ENCODE data around the gene ARHGEF28. TPM values are rescaled to one million over a fixed set of nuclear protein-coding genes. Genes with fewer than 3 reads are reported as not detected.

ARHGEF28 gene
- total RNA-seq, 3 donors from 2014 or later = 0.05 to 0.23 (median 0.14) TPM

GRCh38 chr5:73820326-73820725 lies 194.3 kb downstream of the ARHGEF28 start:
- Mint-ChIP-seq H3K9me3 (no peaks in the 10 kb centered on the region), H3K36me3 (ENCODE audit: insufficient read depth) (no peaks in the 10 kb centered on the region), H3K27me3 (ENCODE audit: low read depth) (no peaks in the 10 kb centered on the region), H3K4me1 (ENCODE audit: low read depth) (no peaks in the 10 kb centered on the region), H3K4me3 (no peak overlapping the region)
- DNase-seq (no peak), ATAC-seq (no peak)

GRCh38 chr5:73821003-73821402 lies 195.0 kb downstream of the ARHGEF28 start:
- Mint-ChIP-seq H3K4me1 (ENCODE audit: low read depth) (no peaks in the 10 kb centered on the region), H3K9me3 (no peaks in the 10 kb centered on the region), H3K4me3 (no peak overlapping the region), H3K27me3 (ENCODE audit: low read depth) (no peaks in the 10 kb centered on the region), H3K36me3 (ENCODE audit: insufficient read depth) (no peaks in the 10 kb centered on the region)
- DNase-seq (no peak), ATAC-seq (no peak)

GRCh38 chr5:73822278-73822988 lies 196.4 kb downstream of the ARHGEF28 start:
- Mint-ChIP-seq H3K36me3 (ENCODE audit: insufficient read depth) (no peaks in the 10 kb centered on the region), H3K27me3 (ENCODE audit: low read depth) (no peaks in the 10 kb centered on the region), H3K4me1 (ENCODE audit: low read depth) (no peaks in the 10 kb centered on the region), H3K4me3 (no peak overlapping the region), H3K9me3 (no peaks in the 10 kb centered on the region)
- DNase-seq (no peak), ATAC-seq (no peak)

- no peak for DNase-seq
- Mint-ChIP-seq H3K36me3 (ENCODE audit: insufficient read depth) (no peaks in the 10 kb centered on the region), H3K4me1 (ENCODE audit: low read depth) (no peaks in the 10 kb centered on the region), H3K4me3 (no peak overlapping the region), H3K9me3 (no peaks in the 10 kb centered on the region), H3K27me3 (ENCODE audit: low read depth) (no peaks in the 10 kb centered on the region)
- no peak for ATAC-seq
These were observed 197.0 kb downstream of the ARHGEF28 start for GRCh38 chr5:73822989-73823339.

- H3K36me3 Mint-ChIP-seq (ENCODE audit: insufficient read depth) = no peaks in the 10 kb centered on the region
- H3K4me1 Mint-ChIP-seq (ENCODE audit: low read depth) = no peaks in the 10 kb centered on the region
- no peak overlapping the region for H3K4me3 Mint-ChIP-seq
- no peaks in the 10 kb centered on the region for H3K27me3 Mint-ChIP-seq (ENCODE audit: low read depth)
- no peaks in the 10 kb centered on the region for H3K9me3 Mint-ChIP-seq
- no peak for ATAC-seq
- DNase-seq = no peak
These were observed 197.5 kb downstream of the ARHGEF28 start for GRCh38 chr5:73823508-73823925.

GRCh38 chr5:73825199-73825598 lies 199.2 kb downstream of the ARHGEF28 start:
- Mint-ChIP-seq H3K4me3 (no peak overlapping the region), H3K36me3 (ENCODE audit: insufficient read depth) (no peaks in the 10 kb centered on the region), H3K9me3 (no peaks in the 10 kb centered on the region), H3K27me3 (ENCODE audit: low read depth) (no peaks in the 10 kb centered on the region), H3K4me1 (ENCODE audit: low read depth) (no peaks in the 10 kb centered on the region)
- no peak for ATAC-seq
- no peak for DNase-seq

GRCh38 chr5:73825736-73826135 lies 199.7 kb downstream of the ARHGEF28 start:
- ATAC-seq (no peak), DNase-seq (no peak)
- no peaks in the 10 kb centered on the region for H3K9me3 Mint-ChIP-seq
- H3K4me1 Mint-ChIP-seq (ENCODE audit: low read depth) = no peaks in the 10 kb centered on the region
- no peak overlapping the region for H3K4me3 Mint-ChIP-seq
- H3K27me3 Mint-ChIP-seq (ENCODE audit: low read depth) = no peaks in the 10 kb centered on the region
- H3K36me3 Mint-ChIP-seq (ENCODE audit: insufficient read depth) = no peaks in the 10 kb centered on the region

GRCh38 chr5:73826301-73827105 lies 200.5 kb downstream of the ARHGEF28 start:
- H3K9me3 Mint-ChIP-seq = no peaks in the 10 kb centered on the region
- no peaks in the 10 kb centered on the region for H3K4me1 Mint-ChIP-seq (ENCODE audit: low read depth)
- H3K27me3 Mint-ChIP-seq (ENCODE audit: low read depth) = peaks cover 2% of the 10 kb centered on the region
- no peaks in the 10 kb centered on the region for H3K36me3 Mint-ChIP-seq (ENCODE audit: insufficient read depth)
- ATAC-seq (no peak), DNase-seq (no peak)
- no peak overlapping the region for H3K4me3 Mint-ChIP-seq

- ATAC-seq (no peak), DNase-seq (no peak)
- Mint-ChIP-seq H3K36me3 (ENCODE audit: insufficient read depth) (no peaks in the 10 kb centered on the region), H3K4me1 (ENCODE audit: low read depth) (no peaks in the 10 kb centered on the region), H3K9me3 (no peaks in the 10 kb centered on the region), H3K27me3 (ENCODE audit: low read depth) (peaks cover 2% of the 10 kb centered on the region), H3K4me3 (no peak overlapping the region)
These were observed 201.1 kb downstream of the ARHGEF28 start for GRCh38 chr5:73827106-73827450.

- Mint-ChIP-seq H3K27me3 (ENCODE audit: low read depth) (peaks cover 2% of the 10 kb centered on the region), H3K4me1 (ENCODE audit: low read depth) (no peaks in the 10 kb centered on the region), H3K9me3 (no peaks in the 10 kb centered on the region), H3K36me3 (ENCODE audit: insufficient read depth) (no peaks in the 10 kb centered on the region), H3K4me3 (no peak overlapping the region)
- ATAC-seq (no peak), DNase-seq (no peak)
These were observed 202.5 kb downstream of the ARHGEF28 start for GRCh38 chr5:73828465-73828864.

GRCh38 chr5:73830646-73831045 lies 204.7 kb downstream of the ARHGEF28 start:
- ATAC-seq (no peak), DNase-seq (no peak)
- no peak overlapping the region for H3K4me3 Mint-ChIP-seq
- H3K27me3 Mint-ChIP-seq (ENCODE audit: low read depth) = peaks cover 5% of the 10 kb centered on the region
- H3K36me3 Mint-ChIP-seq (ENCODE audit: insufficient read depth) = no peaks in the 10 kb centered on the region
- no peaks in the 10 kb centered on the region for H3K9me3 Mint-ChIP-seq
- no peaks in the 10 kb centered on the region for H3K4me1 Mint-ChIP-seq (ENCODE audit: low read depth)

GRCh38 chr5:73831066-73831465 lies 205.1 kb downstream of the ARHGEF28 start:
- DNase-seq = no peak
- H3K9me3 Mint-ChIP-seq = no peaks in the 10 kb centered on the region
- no peak overlapping the region for H3K4me3 Mint-ChIP-seq
- peaks cover 8% of the 10 kb centered on the region for H3K27me3 Mint-ChIP-seq (ENCODE audit: low read depth)
- H3K36me3 Mint-ChIP-seq (ENCODE audit: insufficient read depth) = no peaks in the 10 kb centered on the region
- H3K4me1 Mint-ChIP-seq (ENCODE audit: low read depth) = no peaks in the 10 kb centered on the region
- ATAC-seq = no peak

- H3K36me3 Mint-ChIP-seq (ENCODE audit: insufficient read depth) = no peaks in the 10 kb centered on the region
- H3K4me1 Mint-ChIP-seq (ENCODE audit: low read depth) = no peaks in the 10 kb centered on the region
- ATAC-seq (no peak), DNase-seq (no peak)
- peaks cover 16% of the 10 kb centered on the region for H3K27me3 Mint-ChIP-seq (ENCODE audit: low read depth)
- peaks cover 3% of the 10 kb centered on the region for H3K9me3 Mint-ChIP-seq
- H3K4me3 Mint-ChIP-seq = no peak overlapping the region
These were observed 208.7 kb downstream of the ARHGEF28 start for GRCh38 chr5:73834693-73835092.

- H3K27me3 Mint-ChIP-seq (ENCODE audit: low read depth) = peaks cover 16% of the 10 kb centered on the region
- H3K4me1 Mint-ChIP-seq (ENCODE audit: low read depth) = no peaks in the 10 kb centered on the region
- ATAC-seq (no peak), DNase-seq (no peak)
- H3K36me3 Mint-ChIP-seq (ENCODE audit: insufficient read depth) = no peaks in the 10 kb centered on the region
- peaks cover 3% of the 10 kb centered on the region for H3K9me3 Mint-ChIP-seq
- H3K4me3 Mint-ChIP-seq = no peak overlapping the region
These were observed 209.7 kb downstream of the ARHGEF28 start for GRCh38 chr5:73835726-73836125.

- H3K4me1 Mint-ChIP-seq (ENCODE audit: low read depth) = no peaks in the 10 kb centered on the region
- H3K9me3 Mint-ChIP-seq = peaks cover 3% of the 10 kb centered on the region
- H3K27me3 Mint-ChIP-seq (ENCODE audit: low read depth) = peaks cover 17% of the 10 kb centered on the region
- ATAC-seq (no peak), DNase-seq (no peak)
- H3K4me3 Mint-ChIP-seq = no peak overlapping the region
- no peaks in the 10 kb centered on the region for H3K36me3 Mint-ChIP-seq (ENCODE audit: insufficient read depth)
These were observed 210.6 kb downstream of the ARHGEF28 start for GRCh38 chr5:73836607-73837006.

Measured in activated T-cell treated with anti-CD3 and anti-CD28 coated beads, Interleukin-2, amount 50 U/mL, for 4 hours (primary cell).